Measurements from ENCODE around the gene PAFAH1B2. TPM values are rescaled to one million over a fixed set of nuclear protein-coding genes. Genes with fewer than 3 reads are reported as not detected.

The PAFAH1B2 gene
- total and polyA plus RNA-seq, 10 of the 15 experiments (the other 5 are each of a cell fraction or from before 2014, with no cell fraction given), result 17.6 to 64.8 (median 47.6) TPM

- POLR2A ChIA-PET, result interaction anchor here (0.6 kb wide), 1 partner anchor 29 kb away, joined by 3 read pairs; no protein-coding TSS in a partner anchor
Observed at GRCh38 chr11:117199916-117200812, 56.1 kb downstream of the PAFAH1B2 start.

More at GRCh38 chr11:117199916-117200812, 56.1 kb downstream of the PAFAH1B2 start:
- no TSS peak for BruUV-seq (replicated peaks)
- FAIRE-seq (no peak), ATAC-seq (no peak), DNase-seq (ENCODE audit: low read depth, low spot score) (no peak)
- Histone ChIP-seq H3K27me3 (replicated peaks in 1 of 2; ENCODE audit: control insufficient read depth in 2 of 2, insufficient read depth in 2 of 2, low read length in 1 of 2) (no peaks in the 10 kb centered on the region), H3K4me3 (no peak overlapping the region), H3K4me1 (ENCODE audit: control insufficient read depth, insufficient read depth, low read length) (no peaks in the 10 kb centered on the region), H3K9ac (ENCODE audit: control insufficient read depth, insufficient read depth, low read length) (no peak overlapping the region), H3K4me2 (ENCODE audit: control insufficient read depth, insufficient read depth) (no peak overlapping the region), H3K79me2 (ENCODE audit: control insufficient read depth, insufficient read depth, low read length) (no peaks in the 10 kb centered on the region), H2AFZ (ENCODE audit: control insufficient read depth, low read depth, low read length) (no peak overlapping the region), H3K27ac (ENCODE audit: control insufficient read depth, insufficient read depth) (no peak overlapping the region), H3K36me3 (ENCODE audit: control insufficient read depth in 2 of 2, insufficient read depth in 2 of 2, low read length in 1 of 2) (peaks cover 0 to 1% of the 10 kb centered on the region in 2 experiments; a peak in 3 of 4 replicates), H3K9me3 (replicated peaks; ENCODE audit: control insufficient read depth, insufficient read depth, low read length) (no peaks in the 10 kb centered on the region), H4K20me1 (ENCODE audit: control insufficient read depth, insufficient read depth) (no peaks in the 10 kb centered on the region)
- SMC1A ChIA-PET (ENCODE audit: uncharacterized antibody, unreplicated experiment), result no interaction called here
- RAD21 ChIA-PET (ENCODE audit: unreplicated experiment), result no interaction called here
- intact Hi-C loops (cut with micrococcal nuclease; ENCODE audit: unreplicated experiment) (no loop called here), in situ Hi-C loops (cut with MboI) (no loop called here)
- 55% methylated on average over 10 of the region's 13 CpGs for WGBS (ENCODE audit: insufficient coverage, insufficient replicate concordance, low lambda C conversion rate, missing lambda C conversion rate)
- TF ChIP-seq E2F4 (IDR thresholded peaks at IDR 0.05; ENCODE audit: low read depth, low read length), result no peak
- no peak for TF ChIP-seq EZH2 (IDR thresholded peaks at IDR 0.05; ENCODE audit: borderline replicate concordance, control insufficient read depth, low read depth, low read length)
- no peak for TF ChIP-seq ZNF592 (IDR thresholded peaks at IDR 0.05)
- no peak for TF ChIP-seq SUPT20H (IDR thresholded peaks at IDR 0.05; ENCODE audit: borderline replicate concordance, control insufficient read depth, low read depth, low read length)
- TF ChIP-seq CHD4 (IDR thresholded peaks at IDR 0.05), result no peak
- no peak for TF ChIP-seq IRF4 (IDR thresholded peaks at IDR 0.05; ENCODE audit: low read depth, low read length)
- no peak for TF ChIP-seq USF1 (IDR thresholded peaks at IDR 0.05; ENCODE audit: borderline replicate concordance, extremely low read length, insufficient read depth, low read depth, low read length)
- TF ChIP-seq HDAC6 (IDR thresholded peaks at IDR 0.05; ENCODE audit: unreplicated experiment), result no peak
- TF ChIP-seq NRF1 (conservative IDR thresholded peaks at IDR 0.05; ENCODE audit: low read depth, low read length), result no peak
- no peak for TF ChIP-seq ZNF687 (IDR thresholded peaks at IDR 0.05)
- no peak for TF ChIP-seq SMAD1 (IDR thresholded peaks at IDR 0.05; ENCODE audit: low read depth, partially characterized antibody)
- CTCF ChIA-PET, result interaction anchor here (2.1 kb wide), 1 partner anchor 19 kb away, joined by 5 read pairs; no protein-coding TSS in a partner anchor
